D721Med (cell line): ENCODE measurements around the gene ILF2.

Experiments used
- DNase-seq: peaks from one replicate; pipeline ENCODE4 v3.0.0; 2011; ENCODE audit warnings: low spot score; ENCODE audit not compliant: insufficient read length
- FAIRE-seq: peaks from 2 replicates; lab custom pipeline; 2011; peaks lifted over from hg19 to GRCh38; lab: Jason Lieb, UNC
- TF ChIP-seq, protein P1 (sequence below): IDR thresholded peaks from 2 replicates; pipeline ENCODE4 v1.5.1; 2012; ENCODE audit warnings: mild to moderate bottlenecking, control low read depth; ENCODE audit not compliant: insufficient read depth; ENCODE audit errors: missing control alignments

Gene ILF2

DNA sequence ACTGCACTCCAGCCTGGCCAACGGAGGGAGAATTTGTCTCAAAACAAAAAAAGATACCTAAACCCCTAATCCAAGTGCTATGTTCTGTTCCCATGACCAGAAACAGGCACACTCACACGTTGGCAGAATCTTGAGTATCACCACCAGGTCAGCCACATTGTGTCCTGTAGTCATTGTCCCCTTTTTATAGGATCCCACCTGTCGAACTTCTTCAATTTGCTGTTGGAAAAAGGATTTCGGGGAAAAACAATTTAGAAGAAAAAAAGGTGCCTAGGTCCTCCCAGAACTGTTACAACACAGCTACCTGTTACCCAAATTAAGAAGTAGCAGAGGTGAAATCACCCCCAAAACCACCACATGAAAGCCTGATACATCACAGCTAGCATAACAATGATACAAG is 3.4 kb downstream of the ILF2 start:
- FAIRE-seq, result no peak
- TF ChIP-seq, protein P1, sequence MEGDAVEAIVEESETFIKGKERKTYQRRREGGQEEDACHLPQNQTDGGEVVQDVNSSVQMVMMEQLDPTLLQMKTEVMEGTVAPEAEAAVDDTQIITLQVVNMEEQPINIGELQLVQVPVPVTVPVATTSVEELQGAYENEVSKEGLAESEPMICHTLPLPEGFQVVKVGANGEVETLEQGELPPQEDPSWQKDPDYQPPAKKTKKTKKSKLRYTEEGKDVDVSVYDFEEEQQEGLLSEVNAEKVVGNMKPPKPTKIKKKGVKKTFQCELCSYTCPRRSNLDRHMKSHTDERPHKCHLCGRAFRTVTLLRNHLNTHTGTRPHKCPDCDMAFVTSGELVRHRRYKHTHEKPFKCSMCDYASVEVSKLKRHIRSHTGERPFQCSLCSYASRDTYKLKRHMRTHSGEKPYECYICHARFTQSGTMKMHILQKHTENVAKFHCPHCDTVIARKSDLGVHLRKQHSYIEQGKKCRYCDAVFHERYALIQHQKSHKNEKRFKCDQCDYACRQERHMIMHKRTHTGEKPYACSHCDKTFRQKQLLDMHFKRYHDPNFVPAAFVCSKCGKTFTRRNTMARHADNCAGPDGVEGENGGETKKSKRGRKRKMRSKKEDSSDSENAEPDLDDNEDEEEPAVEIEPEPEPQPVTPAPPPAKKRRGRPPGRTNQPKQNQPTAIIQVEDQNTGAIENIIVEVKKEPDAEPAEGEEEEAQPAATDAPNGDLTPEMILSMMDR, result no peak

DNA sequence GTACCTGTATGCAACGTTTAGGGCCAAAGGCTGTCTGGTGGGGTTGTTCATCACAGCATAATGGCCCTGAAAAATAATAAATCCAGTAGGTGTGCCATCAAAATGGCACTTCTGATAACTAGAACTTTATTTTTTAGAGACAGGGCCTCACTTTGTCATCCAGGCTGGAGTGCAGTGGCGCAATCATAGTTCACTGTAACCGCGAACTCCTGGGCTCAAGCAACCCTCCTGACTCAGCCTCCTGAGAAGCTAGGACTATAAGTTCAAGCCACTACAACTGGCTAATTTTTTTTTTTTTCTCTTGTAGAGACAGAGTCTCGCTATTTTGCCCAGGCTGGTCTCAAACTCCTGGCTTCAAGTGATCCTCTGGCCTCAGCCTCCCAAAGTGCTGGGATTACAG is 7.6 kb downstream of the ILF2 start:
- TF ChIP-seq, protein P1, result no peak
- DNase-seq (no peak), FAIRE-seq (no peak)

More for the DNA sequence above, 3.4 kb downstream of the ILF2 start:
- DNase-seq, result no peak

DNA sequence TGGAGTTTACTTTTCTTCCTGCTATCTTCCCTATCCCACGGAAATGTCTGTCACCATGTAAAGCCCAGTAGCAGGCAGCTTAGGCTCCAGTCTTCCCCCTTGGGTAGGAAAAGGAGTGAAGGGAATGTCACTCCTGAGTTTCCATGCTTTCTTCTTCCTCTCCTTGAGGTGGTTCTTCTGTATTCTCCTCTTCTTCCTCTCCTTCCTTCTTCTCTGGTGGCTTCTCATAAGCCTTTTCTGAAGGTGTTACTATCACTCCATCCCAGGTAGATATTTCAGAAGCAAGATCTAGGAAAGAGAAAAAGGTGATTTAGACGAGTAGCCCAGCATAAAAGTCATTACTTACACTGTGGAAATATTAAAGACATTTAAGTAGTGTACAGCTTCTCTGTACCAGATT is 8.5 kb downstream of the ILF2 start:
- DNase-seq (no peak), FAIRE-seq (no peak)
- TF ChIP-seq, protein P1, result no peak

DNA sequence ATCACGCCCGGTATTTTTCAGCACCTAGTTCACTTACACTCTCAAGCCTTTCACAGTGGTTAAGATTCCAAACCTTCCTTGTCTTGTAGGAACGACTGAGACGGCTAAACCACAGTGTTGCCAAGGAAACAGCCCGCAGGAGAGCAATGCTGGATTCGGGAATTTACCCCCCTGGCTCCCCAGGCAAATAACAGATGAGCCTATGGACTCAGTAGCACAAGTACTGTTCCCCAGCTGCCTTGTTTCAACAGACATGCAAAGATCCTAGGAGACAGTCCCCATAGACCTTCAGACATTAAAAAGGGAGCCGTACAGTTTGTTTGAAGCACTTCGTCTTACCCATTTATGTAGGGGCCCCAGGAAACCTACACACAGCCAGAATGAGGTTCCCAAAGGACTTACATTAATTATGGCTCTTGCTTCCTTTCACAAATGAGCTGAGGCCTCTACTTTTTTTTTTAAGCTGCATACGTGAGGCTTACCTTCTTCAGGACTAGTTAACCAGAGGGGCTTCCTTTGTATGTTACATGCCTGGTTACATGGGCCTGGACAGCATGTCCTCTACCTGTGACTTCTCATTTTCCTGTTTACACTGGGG is 9.6 kb downstream of the ILF2 start:
- FAIRE-seq, result no peak
- TF ChIP-seq, protein P1, result no peak
- no peak for DNase-seq

DNA sequence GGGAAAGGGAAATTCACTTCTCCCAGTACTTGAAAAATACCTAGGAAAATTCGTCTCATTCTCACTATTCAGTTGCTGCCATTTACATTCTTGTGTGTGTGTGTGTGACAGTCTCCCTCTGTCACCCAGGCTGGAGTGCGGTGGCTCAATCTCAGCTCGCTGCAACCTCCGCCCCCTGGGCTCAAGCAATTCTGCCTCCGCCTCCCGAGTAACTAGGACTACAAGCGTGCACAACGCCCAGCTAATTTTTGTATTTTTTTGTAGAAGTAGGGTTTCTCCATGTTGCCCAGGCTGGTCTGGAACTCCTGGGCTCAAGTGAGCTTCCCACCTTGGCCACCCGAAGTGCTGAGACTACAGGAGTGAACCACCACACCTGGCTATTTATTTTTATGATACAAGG is 11.1 kb downstream of the ILF2 start:
- DNase-seq (no peak), FAIRE-seq (no peak)
- TF ChIP-seq, protein P1, result no peak

DNA sequence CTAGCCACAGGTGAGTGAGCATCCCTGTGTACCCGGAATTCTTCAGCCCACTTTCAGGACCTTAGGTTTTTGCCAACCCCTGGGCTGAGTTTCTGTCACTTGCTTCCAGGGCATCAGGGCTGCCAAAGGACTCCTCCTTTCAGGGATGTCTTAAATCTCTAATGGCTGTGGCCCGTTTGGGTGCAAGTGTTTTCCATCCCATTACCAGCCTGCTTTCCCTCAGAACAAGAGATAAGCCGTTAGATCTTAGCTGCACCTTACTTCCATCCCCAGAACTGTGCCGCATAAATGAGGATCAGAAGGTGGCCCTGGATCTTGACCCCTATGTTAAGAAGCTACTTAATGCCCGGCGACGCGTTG is 11.6 kb downstream of the ILF2 start:
- TF ChIP-seq, protein P1, result no peak
- FAIRE-seq, result no peak
- no peak for DNase-seq

DNA sequence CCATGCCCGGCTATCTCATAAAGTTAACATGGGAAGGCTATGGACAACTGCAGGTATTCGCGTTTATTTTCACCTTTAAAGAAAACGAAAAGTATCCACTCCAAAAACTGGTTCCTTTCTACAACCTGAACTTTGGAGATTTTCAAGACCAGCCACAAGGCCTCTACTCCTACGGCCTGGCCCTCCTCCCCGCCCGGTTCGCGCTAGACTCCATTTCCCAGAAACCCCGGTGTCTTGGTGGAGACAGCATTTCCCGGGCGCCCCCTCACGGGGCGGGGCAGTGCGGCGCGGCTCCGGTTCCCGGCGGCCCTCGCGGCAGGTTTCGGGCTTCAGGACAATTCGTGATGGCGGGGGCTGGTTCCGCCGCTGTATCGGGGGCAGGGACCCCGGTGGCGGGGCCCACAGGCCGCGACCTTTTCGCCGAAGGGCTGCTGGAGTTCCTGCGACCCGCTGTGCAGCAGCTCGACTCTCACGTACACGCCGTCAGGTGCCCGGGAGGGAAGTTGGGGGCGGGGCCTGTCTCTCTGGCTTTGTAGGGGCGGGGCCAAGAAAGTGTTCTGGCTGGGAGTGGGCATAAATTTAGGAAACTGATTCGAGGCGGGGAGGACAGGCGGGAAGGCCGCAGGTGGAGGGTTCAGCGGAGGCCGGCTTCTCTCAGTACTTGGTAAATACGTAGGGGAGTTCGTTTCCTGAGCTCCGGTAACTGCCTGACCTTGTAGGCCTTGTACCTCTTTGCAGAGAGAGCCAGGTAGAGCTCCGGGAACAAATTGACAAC is 12.2 kb downstream of the ILF2 start, which contains the start of gene SNAPIN:
Gene SNAPIN (plus strand): TSS at position 304 of the 775 bp plus-strand sequence. CDS start 41 bp downstream, at position 345.
- TF ChIP-seq, protein P1, result no peak
- FAIRE-seq (no peak), DNase-seq (peak; percentile 92)
